ENCODE results near the gene CFAP299.
"Not testable (repeated sequence)": the region's sequence is repeated elsewhere in the genome, so short reads cannot be mapped to it uniquely, and the experiment has no call there.

The CFAP299 gene

GRCh38 chr4:80749558-80749957, 414.0 kb downstream of the CFAP299 start:
- DNase-seq, result not testable (repeated sequence)

- DNase-seq, result no peak
Observed at GRCh38 chr4:80751200-80751599, 415.7 kb downstream of the CFAP299 start.

GRCh38 chr4:80767944-80768343, 432.4 kb downstream of the CFAP299 start:
- no peak for DNase-seq

GRCh38 chr4:80776168-80776567, 440.6 kb downstream of the CFAP299 start:
- no peak for DNase-seq

GRCh38 chr4:80781431-80781830, 445.9 kb downstream of the CFAP299 start:
- DNase-seq, result no peak

- DNase-seq, result no peak
Observed at GRCh38 chr4:80787306-80787705, 451.8 kb downstream of the CFAP299 start.

GRCh38 chr4:80788798-80789197, 453.3 kb downstream of the CFAP299 start:
- no peak for DNase-seq

GRCh38 chr4:80790152-80790551, 454.6 kb downstream of the CFAP299 start:
- no peak for DNase-seq

GRCh38 chr4:80793660-80794059, 458.1 kb downstream of the CFAP299 start:
- not testable (repeated sequence) for DNase-seq

GRCh38 chr4:80798082-80798481, 462.6 kb downstream of the CFAP299 start:
- no peak for DNase-seq

- not testable (repeated sequence) for DNase-seq
Observed at GRCh38 chr4:80800719-80801118, 465.2 kb downstream of the CFAP299 start.

- DNase-seq, result no peak
Observed at GRCh38 chr4:80803337-80803736, 467.8 kb downstream of the CFAP299 start.

- DNase-seq, result no peak
Observed at GRCh38 chr4:80806472-80806871, 470.9 kb downstream of the CFAP299 start.

GRCh38 chr4:80809039-80809729, 473.7 kb downstream of the CFAP299 start:
- no peak for DNase-seq

GRCh38 chr4:80811406-80811805, 475.9 kb downstream of the CFAP299 start:
- no peak for DNase-seq

- DNase-seq, result no peak
Observed at GRCh38 chr4:80812145-80812544, 476.6 kb downstream of the CFAP299 start.

GRCh38 chr4:80814266-80814665, 478.7 kb downstream of the CFAP299 start:
- DNase-seq, result no peak

GRCh38 chr4:80831383-80832361, 496.1 kb downstream of the CFAP299 start:
- no peak for DNase-seq

- no peak for DNase-seq
Observed at GRCh38 chr4:80839281-80839680, 503.8 kb downstream of the CFAP299 start.

- DNase-seq, result no peak
Observed at GRCh38 chr4:80839792-80840191, 504.3 kb downstream of the CFAP299 start.

GRCh38 chr4:80840396-80840795, 504.9 kb downstream of the CFAP299 start:
- DNase-seq, result no peak

GRCh38 chr4:80841587-80842281, 506.2 kb downstream of the CFAP299 start:
- DNase-seq, result no peak

- no peak for DNase-seq
Observed at GRCh38 chr4:80846210-80846609, 510.7 kb downstream of the CFAP299 start.

All from NCI-H748 treated with DMSO at 0.1 percent for 48 hours (cell line).